GM21786 (cell line): ENCODE data around the gene RNF208.

Experiments used
- ATAC-seq: cut with Tn5 transposase; IDR thresholded peaks from one replicate; pipeline ENCODE4 v1.9.1; 2021; ENCODE audit not compliant: unreplicated experiment

Gene RNF208

DNA sequence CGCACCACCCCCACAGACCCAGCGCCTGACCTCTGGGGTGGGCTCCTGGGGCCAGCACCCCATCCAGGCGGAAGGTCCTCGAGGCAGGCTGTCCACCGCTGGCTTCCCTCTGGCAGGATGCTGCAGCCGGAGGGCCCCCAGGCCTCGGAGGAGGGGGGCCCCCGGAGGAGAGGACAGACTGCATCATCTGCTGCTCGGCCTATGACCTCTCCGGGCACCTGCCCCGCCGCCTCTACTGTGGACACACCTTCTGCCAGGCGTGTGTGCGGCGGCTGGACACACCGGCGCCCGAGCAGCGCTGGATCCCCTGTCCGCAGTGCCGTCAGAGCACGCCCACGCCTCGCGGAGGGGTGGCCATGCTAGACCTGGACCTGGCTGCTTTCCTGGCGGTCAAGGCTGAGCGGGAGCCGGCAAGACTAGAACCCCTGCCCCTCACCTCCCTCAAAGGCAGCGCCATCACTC, 6.5 kb upstream of the RNF208 start:
- no peak for ATAC-seq

DNA sequence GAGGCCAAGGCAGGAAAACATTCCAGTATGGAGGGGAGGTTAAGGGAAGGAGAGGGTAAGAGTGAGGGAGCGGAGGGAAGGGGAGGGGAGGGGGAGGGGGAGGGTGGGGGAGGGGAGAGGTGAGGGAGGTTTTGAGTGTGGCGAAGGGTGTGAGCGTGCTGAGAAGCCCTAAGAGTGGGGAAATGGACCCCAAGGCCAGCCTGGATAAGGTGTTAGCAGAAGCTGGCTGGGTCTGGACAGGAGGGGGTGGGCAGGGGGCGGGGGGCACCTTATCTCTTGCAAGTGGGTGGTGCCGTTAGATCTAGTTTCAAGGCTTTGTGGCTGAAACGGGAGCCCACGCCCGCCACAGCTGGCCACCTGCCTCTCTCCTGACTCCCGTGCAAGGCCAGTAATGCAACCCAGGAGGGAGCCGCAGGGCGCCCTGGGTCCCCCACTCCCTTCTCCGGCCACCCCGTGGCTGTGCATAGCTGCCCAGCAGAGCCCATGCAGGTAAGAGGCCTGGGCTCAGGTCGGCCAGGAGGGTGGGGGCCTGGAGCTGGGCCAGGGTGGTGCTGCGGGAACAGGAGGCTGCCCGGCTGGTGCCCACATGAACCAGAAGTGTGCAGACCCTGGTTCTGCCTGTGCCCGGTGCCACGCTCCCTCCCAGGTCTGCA, 5.9 kb upstream of the RNF208 start:
- ATAC-seq: no peak

DNA sequence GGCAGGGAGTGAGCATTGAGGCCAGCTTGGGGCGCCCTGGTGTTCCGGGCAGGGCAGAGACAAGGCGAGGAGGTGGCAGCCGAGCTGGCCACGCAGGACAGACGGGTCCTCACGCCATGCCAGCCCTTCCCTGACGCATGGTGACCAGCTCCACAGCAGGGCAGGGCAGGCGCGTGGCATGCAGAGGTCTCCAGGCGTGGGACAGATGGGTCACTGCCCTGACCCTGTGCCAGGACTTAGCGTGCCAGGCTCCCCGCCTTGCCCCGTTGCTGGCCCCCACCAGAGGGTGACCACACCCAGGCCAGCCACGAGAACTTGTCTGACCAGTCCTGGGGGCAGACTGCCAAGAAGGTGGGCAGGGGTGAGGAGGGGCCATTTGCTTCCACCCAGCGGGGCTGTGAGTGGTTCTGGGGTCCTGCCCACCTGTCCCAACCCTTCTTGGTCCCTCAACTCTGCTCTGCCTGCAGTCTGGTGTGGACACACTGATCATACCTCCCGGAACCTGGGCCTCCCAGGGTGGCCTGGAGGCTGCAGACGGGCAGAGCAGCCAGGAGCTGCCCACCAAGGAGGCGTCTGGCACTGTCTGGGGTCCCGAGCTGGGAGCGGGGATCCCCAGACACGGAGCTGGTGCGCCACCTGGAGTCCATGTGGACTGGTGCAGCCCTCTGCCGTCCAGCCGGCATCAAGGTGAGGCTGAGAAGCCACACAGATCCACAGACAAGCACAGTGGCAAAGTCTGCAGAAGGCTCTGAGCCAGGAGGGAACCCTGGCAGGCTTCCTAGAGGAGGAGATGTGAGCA, 5.2 kb upstream of the RNF208 start, which contains the start of gene RNF224:
RNF224 (plus strand) TSS at position 449 of the 799 bp plus-strand sequence. CDS start 834 bp downstream, outside the sequence.
- no peak for ATAC-seq

DNA sequence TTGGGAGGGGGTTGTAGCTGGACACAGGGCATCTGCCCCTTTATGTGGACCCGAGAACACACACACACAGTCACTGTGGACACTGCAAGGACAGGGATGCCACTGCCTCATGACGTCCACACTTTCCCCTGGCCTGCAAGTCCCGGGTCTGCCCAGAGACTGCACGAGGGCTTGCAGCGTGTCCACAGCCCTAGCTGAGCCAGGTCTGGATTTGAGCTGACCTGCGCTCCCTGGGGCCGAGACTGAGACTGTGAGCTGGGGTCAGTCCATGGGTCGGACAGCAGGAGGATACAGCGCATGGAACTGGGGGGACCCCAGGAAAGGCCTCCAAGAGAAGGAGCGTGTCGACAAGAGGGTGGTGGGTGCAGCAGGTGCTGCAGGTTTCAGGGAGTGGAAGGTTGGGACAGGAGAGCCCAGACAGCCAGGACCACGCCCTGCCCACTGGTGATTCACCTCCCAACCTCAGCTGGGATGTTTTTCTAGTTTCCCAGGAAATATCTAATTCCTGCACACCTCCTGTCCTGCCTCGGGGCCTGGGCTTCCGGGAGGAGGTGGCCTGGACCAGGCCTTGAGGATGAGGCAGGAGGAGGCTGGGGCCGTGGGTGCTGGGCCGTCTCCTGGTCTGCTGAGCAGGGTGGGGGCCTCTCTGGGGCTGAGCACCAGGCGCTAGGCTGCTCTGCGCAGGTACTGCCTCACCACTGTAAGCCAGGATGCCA, 4.5 kb upstream of the RNF208 start:
- no peak for ATAC-seq

DNA sequence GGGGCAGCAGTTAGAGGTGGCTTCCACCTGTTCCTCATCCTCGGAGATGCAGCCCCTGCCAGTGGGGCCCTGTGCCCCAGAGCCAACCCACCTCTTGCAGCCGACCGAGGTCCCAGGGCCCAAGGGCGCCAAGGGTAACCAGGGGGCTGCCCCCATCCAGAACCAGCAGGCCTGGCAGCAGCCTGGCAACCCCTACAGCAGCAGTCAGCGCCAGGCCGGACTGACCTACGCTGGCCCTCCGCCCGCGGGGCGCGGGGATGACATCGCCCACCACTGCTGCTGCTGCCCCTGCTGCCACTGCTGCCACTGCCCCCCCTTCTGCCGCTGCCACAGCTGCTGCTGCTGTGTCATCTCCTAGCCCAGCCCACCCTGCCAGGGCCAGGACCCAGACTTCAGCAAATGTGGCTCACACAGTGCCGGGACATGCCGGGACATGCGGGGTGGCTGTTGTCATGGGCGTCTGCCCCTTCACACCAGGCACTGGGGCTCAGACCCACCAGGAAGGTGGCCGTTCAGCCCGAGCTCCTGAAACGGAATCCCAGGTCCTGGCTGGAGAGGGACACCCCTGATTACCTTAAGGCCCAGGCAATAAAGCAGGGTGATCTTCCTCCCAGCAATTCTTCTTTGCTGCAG, 3.8 kb upstream of the RNF208 start:
- no peak for ATAC-seq

DNA sequence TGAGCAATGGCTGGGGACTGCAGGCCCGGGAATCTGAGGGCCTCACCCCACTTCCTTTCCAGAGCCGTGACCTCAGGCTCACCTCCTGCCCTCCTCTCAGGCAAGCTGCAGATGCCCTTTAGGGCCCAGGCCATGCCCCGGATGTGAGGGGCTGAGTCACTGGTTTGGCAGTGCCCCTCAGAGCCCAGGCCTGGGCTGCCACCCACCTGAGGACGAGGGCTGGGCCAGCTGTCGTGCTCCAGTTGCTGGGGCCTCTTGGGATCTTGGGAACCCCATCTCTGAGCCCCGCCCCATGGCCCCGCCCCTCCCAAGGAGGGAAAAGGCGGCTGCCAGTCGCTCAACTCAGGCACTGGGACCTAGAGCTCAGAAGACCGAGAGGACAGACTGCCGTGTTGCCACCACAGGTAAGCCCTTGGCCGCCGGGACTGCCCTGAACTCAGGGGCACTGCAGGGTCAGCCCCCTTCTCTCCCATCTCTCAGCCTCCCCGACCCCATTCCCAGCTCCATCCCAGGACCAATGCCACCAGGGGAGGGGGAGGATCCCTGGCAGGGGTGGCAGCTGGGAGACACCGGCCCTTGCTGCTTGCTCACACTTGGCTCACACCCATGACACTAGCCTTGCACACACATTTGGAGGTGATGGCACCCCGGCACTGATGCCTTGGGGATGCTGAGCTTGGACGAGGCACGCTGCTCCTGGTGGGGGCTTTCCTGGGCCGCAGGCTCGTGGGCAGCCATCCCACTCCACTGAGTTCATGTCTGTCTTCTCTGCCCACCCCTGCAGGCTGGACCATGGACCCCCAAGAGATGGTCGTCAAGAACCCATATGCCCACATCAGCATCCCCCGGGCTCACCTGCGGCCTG, 3.0 kb upstream of the RNF208 start, which contains the start of gene CYSRT1:
CYSRT1 (plus strand) TSS at position 345 of the 865 bp plus-strand sequence; CDS start at position 793, 448 bp downstream.
- ATAC-seq: no peak

DNA sequence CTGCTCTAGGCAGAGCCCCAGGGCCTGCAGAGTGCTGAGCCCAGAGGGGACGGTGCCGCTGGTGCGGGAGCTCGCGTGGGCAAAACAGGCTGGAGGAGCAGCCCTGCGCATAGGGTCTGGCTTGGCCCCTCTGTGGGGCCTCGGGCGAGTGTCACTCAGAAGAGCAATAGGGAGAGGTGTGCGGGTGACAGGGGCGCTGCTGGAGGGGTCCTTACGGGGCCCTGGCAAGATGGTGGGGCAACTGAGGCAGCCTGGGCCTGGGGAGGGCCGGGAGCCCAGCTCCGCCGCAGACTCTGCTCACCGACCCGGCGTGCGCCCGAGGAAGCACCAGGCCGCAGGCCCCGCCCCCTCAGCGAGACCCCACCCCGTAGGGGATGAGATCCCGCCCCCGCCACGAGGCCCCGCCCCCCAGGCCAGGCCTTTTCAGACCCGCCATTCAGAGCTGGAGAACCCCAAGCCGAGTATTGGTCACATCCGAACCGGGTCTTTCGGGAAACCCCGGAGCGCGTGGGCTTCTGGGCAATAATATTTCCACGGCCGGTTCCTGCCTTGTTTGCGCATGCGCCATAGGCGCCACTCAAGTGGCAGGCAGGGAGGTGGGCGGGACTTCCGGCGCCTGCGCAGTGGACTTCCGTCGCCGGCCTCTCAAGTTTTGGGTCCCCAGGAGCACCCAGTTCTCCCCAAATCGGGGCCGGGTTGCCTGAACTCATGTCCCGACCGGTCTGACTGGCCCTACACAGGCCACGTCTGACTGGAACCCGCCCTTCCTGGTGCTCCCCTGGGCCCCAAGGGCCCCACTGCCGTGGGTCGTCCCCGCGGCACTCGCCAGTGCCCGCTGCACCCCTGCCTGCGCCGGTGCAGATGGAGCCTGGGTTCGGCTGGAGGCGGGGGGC, 1.3 kb upstream of the RNF208 start:
- peak; percentile 87 for ATAC-seq

DNA sequence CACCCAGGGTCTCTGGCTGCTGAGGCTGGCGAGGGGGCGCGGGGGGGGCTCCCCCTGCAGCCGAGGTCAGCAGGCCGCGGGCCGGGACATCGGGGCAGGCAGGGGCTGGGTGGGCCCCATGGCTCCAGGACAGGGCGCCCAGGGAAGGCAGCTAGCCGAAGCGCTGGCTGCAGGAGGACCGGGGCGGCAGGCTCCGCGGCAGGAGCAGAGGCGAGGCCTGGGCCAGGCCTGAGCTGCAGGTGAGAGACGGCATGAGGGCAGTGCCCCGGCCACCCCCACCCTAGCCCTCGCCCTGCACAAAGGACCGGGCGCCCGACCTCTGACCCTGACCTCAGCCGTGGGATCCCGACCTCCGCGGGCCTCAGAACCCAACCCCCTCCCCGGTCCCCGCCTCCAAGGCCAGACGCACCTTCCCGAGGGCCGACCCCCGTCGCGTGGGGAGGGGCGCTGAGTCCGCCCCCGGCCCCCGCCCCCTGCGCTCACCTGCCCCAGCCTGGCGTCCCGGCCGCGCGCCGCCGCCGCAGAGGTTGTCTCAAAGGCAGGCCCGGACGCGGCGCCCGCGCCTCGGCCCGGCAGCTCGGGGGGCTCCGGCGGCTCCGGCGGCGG, 431 bp downstream of the RNF208 start:
- no peak for ATAC-seq

DNA sequence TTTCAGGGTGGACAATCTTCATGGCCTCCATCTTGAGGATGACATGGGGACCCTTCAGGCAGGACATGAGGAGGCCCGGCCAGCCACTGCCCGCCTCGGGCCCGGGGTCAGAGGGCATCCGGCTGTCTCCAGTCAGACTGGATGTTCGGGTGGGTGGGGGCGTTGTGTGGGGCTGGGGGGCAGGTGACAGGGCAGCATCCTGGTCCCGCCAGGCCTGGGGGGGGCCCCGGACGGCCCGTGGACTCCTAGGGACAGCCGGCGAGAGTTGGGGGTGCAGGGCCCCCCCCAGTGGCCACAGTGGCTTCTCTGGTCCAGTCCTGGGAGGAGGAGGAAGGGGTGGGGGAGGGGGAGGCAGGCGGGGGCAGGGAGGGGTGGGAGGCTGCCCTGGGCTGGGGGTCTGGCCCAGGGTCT, 940 bp downstream of the RNF208 start:
- ATAC-seq: no peak

DNA sequence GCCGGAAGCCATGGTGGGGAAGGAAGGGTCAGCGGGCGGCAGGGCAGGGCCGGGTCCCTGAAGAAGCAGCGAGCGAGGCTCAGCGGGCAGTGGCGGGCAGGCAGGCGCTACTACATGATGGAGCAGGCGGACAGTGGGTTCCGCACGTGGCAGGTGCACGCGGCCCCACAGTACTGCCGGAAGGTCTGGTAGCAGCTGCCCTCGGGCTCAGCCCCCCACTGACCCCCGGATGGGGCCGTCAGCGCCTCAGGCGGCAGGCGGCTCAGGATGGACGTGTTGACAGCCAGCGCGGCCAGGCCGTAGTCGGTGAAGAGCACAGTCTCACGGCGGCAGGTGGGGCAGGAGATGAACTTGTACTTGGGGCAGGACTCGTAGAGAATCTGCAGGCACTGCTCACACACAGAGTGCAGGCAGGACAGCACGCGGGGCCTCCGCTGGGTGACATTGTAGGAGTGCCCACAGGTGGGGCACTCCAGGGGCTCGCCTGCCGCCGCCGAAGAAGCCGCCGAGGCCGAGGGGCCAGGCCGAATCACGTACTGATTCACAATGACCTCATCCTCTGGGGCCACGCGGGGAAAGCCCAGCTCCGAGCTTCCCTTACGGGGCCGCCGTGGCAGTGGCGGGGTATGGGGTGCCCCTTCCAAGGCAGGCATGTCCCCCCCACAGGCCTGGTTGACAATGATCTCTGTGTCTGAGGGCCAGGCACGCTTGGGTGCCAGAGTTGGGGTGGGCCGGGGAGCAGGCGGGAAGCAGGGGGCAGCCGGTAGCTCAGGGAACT, 1.5 kb downstream of the RNF208 start:
- ATAC-seq: no peak

DNA sequence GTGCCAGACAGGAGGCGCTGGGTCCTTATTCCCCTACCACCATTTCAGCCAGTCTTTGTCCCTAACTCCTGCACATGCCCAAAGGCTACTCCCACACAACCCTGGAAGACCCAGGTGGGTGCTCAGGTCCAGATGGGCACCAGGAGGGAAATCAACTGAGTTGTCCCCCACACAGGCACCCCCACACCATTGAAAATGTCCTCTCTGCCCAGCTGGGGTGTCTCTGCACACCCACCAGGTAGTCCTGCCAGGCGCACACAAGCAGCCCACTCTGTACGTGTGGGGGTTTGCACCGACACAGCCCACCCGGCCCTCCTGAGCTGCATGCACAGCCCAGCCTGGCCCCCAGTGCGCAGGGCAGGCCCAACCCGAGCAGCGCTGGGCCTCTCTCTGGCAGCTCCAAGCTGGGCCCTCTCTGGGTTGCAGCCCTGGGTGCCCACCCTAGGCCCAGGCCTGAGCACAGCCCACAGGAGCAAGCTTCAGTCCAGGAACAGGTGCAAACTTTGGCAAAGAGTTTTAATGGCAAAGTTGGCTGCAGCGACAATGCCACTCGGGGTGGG, 2.2 kb downstream of the RNF208 start:
- ATAC-seq: no peak

DNA sequence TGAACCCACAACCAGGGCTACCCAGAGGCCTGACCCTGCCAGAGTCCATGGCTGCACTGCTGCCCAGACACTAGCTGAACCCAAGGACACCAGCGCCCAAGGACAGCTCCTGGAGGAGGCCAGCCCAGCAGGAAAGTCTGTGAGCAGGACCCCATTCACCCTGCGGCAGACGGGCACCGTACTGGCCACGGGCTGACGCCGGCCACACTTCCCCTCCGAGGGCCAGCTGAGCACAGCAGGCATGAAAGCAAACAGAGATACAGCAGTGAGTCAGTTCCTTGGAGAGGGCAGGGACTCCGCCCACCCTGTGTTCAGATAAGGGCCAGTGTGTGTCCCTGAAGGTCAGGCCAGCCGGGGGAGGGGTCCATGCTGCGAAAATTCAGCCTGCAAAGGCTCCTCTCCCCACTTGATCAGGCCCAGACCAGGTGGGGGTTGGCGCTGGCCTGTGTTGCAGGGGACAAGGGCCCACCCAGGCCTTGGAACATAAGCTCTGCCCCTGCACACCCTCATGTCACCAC, 3.2 kb downstream of the RNF208 start:
- ATAC-seq: no peak

DNA sequence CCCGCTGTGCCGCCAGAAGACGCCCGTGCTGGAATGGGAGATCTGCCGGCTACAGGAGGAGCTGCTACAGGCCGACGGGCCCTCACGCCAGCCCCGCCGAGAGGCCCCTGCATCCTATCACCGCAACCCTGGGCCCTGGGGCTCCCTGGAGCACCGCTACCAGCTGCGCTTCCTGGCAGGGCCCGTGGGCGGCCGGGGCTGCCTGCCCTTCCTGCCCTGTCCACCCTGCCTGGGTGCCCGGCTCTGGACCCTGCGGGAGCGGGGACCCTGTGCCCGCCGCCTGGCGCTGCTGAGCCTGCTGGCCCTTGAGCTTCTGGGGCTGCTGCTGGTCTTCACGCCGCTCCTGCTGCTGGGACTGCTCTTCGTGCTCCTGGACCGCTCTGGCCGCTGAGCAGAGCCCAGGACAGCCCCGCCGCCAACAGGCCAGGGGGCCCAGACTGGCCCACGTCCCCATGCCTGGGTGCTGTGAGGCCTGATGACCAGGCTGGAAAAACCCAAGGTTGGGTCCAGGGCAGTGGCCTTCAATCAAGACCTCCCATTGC, 3.8 kb downstream of the RNF208 start:
- no peak for ATAC-seq

DNA sequence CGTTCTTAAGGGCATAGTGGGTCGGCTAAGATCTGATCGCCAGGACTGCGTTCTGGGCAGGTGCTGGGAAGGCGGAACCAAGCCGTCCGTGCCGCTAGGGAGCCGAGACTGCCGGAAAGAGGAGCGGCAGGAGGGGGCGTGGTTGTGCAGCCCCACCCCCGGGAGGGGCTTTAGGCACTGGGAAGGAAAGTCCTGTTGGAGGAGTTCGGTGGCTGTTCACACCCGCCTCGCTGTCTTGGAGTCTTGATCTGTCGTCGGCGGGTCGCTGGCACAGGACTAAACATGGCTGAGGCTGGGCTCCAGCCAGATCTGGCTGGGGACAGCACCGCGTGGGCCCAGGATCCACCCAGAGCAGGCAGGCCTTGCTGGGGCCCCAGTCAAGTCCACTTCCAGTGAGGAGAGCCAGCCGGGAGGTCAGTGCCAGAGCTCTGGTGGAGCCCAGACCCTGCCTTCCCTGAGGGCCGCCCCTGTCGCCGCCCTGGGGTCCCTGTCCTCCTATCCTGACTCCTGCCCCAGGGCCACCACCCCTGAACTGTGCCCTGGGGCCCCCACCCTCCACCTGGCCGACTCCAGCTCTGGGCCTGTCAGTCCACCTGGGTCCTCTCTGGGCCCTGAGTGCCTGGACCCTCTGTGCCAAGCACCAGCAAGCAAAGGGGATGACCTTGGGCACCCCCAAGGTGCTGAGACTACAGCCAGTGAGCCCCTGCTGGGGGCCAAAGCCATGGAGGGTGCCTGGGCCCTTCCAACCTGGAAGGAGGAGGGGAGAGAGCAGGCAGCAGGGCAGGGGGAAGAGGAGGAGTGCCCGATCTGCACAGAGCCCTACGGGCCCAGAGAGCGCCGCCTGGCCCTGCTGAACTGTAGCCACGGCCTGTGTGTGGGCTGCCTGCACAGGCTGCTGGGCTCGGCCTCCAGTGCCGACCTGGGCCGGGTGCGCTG, 4.5 kb downstream of the RNF208 start:
- no peak for ATAC-seq

DNA sequence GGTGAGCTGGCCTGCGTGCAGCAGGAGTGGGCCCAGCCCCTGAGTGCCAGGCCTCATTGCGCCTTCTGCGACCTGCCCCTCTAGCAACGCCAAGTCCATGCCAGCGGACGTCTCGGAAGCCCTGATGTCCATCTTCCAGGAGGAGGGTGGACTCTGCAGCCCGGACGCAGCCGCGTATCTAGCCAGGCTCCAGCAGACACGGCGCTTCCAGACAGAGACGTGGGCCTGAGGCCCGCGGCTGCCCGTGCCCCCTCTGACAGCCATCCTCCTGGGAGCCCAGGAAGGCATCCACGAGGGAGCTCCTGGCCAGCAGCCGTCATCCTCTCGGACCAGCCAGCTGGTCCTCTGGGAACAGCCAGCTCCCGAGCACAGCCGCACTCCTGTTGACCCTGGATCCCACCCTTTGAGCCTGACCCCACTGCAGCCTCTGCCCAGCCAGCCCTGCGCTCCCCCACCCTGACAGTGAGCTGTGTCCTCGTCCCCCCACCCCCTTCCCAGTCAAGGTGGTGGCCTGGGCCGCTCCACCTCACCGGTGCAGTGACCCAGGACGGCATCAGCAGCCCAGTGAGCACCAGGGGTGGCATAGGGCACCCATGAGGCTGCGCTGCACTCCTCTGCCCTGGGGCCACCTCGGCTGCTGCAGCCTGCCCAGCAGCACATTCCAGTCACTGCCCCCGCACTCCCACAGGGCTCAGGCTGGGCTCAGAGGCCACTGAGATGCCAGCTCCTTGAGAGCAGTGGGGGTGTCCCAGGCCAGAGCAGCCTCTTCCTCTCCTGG, 5.7 kb downstream of the RNF208 start:
- no peak for ATAC-seq
